Thyroid gland (tissue), 4 donors: ENCODE data around the gene ZAR1. TPM values are rescaled to one million over a fixed set of nuclear protein-coding genes. Genes with fewer than 3 reads are reported as not detected.

Experiments used
- DNase-seq, 2 donors: peaks; one replicate each; pipeline ENCODE4 v3.0.0-alpha.2; 2019
- H3K27ac ChIP-seq, 3 donors: fragments of 200-600 bp; sonication (generic); 1 replicate in 2 of 3; 2 replicates in 1 of 3; pipeline ENCODE4 v1.5.1; 2016 to 2019; ENCODE audit warnings: mild to moderate bottlenecking in 1 of 3, moderate library complexity in 1 of 3
- H3K27me3 ChIP-seq: fragments of 200-600 bp; sonication (generic); one replicate; pipeline ENCODE4 v1.5.1; 2019
- H3K36me3 ChIP-seq, 2 donors: fragments of 200-600 bp; sonication (generic); one replicate each; pipeline ENCODE4 v1.5.1; 2016 to 2019
- H3K4me1 ChIP-seq, 2 donors: fragments of 200-600 bp; sonication (generic); one replicate each; pipeline ENCODE4 v1.5.1; 2017 to 2019
- H3K4me3 ChIP-seq, 3 donors: fragments of 200-600 bp; sonication (generic); replicated peaks in 1 of 3; 1 replicate in 2 of 3; 2 replicates in 1 of 3; pipeline ENCODE4 v1.5.1; 2016; ENCODE audit warnings: mild to moderate bottlenecking in 1 of 3
- H3K9me3 ChIP-seq: fragments of 200-600 bp; sonication (generic); one replicate; pipeline ENCODE4 v1.5.1; 2017
- CTCF ChIP-seq, 6 experiments: fragments of 200-600 bp in 3 of 6; fragments of 450-650 bp in 3 of 6; sonication (generic) in 3 of 6; IDR thresholded peaks; one replicate each; pipeline ENCODE4 v1.5.1; 2016 to 2019; ENCODE audit warnings: antibody characterized with exemption in 6 of 6, mild to moderate bottlenecking in 2 of 6, inconsistent platforms in 1 of 6, moderate library complexity in 1 of 6
- POLR2A ChIP-seq, 2 donors: fragments of 450-650 bp; IDR thresholded peaks; one replicate each; pipeline ENCODE4 v1.6.1; 2017; ENCODE audit warnings: antibody characterized with exemption in 2 of 2, mild to moderate bottlenecking in 2 of 2, moderate library complexity in 1 of 2
- WGBS, 2 donors: methylation state at CpG; one replicate each; pipeline ENCODE4 v1.1.5; 2017; 5-methylcytosine and 5-hydroxymethylcytosine counted together
- intact Hi-C: fragments of 100-400 bp; cut with DNase I; formaldehyde crosslinking; loops from one replicate; pipeline ENCODE4 v1.15.1; 2023
- total RNA-seq, 4 donors: library from RNA; depleted of rRNA; stranded (reverse); fragments of >200 nt; gene quantifications; one replicate each; pipeline ENCODE4 v1.2.3, GENCODE V29; 2016

Gene ZAR1
- total RNA-seq, 4 donors from 2014 or later: not detected

DNA sequence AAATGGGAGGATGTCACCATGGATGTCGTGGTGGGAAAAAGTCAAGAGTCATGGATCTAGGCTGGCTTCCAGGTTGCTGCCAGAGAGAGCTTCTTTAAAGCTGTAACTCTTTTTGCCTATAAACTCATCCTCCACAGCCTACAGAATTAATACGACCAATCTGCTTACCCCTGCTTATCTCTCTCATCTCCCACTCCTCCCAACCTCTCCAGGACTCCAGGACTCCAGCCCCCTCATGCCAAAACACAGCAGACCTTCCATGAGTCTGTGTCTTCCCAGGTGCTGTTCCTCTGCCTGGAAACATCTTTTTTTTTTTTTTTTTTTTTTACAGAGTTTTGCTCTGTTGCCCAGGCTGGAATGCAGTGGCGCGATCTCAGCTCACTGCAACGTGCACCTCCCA is 22.2 kb upstream of the ZAR1 start:
- H3K9me3 ChIP-seq: no peaks in the 10 kb centered on the region
- no peak for DNase-seq
- H3K36me3 ChIP-seq: no peaks in the 10 kb centered on the region
- H3K27ac ChIP-seq: no peak overlapping the region
- no peaks in the 10 kb centered on the region for H3K27me3 ChIP-seq
- H3K4me1 ChIP-seq: no peaks in the 10 kb centered on the region
- 79 to 88% methylated on average over 4 to 5 of the region's 5 CpGs for WGBS, 2 donors
- no peak overlapping the region for H3K4me3 ChIP-seq
- intact Hi-C loops: no loop called here
- TF ChIP-seq POLR2A (IDR thresholded peaks at IDR 0.05) (no peak), CTCF (IDR thresholded peaks at IDR 0.05) (no peak)

GRCh38 chr4:48470137-48470536 is 19.9 kb upstream of the ZAR1 start:
- Histone ChIP-seq H3K9me3 (no peaks in the 10 kb centered on the region), H3K4me3 (no peak overlapping the region), H3K27me3 (no peaks in the 10 kb centered on the region), H3K4me1 (no peaks in the 10 kb centered on the region), H3K27ac (no peak overlapping the region), H3K36me3 (no peaks in the 10 kb centered on the region)
- intact Hi-C loops: no loop called here
- DNase-seq: no peak
- WGBS, 2 donors: 82 to 89% methylated on average over 1 of the region's 1 CpG
- TF ChIP-seq POLR2A (IDR thresholded peaks at IDR 0.05) (no peak), CTCF (IDR thresholded peaks at IDR 0.05) (no peak)

GRCh38 chr4:48470570-48470969 is 19.5 kb upstream of the ZAR1 start:
- Histone ChIP-seq H3K27ac (no peak overlapping the region), H3K36me3 (no peaks in the 10 kb centered on the region), H3K27me3 (no peaks in the 10 kb centered on the region), H3K9me3 (no peaks in the 10 kb centered on the region), H3K4me3 (no peak overlapping the region), H3K4me1 (no peaks in the 10 kb centered on the region)
- TF ChIP-seq CTCF (IDR thresholded peaks at IDR 0.05) (no peak), POLR2A (IDR thresholded peaks at IDR 0.05) (no peak)
- intact Hi-C loops: no loop called here
- no peak for DNase-seq
- 41 to 43% methylated on average over 2 of the region's 2 CpGs for WGBS, 2 donors

GRCh38 chr4:48472794-48473193 is 17.3 kb upstream of the ZAR1 start:
- Histone ChIP-seq H3K27me3 (no peaks in the 10 kb centered on the region), H3K4me3 (no peak overlapping the region), H3K9me3 (no peaks in the 10 kb centered on the region), H3K27ac (no peak overlapping the region), H3K4me1 (no peaks in the 10 kb centered on the region), H3K36me3 (no peaks in the 10 kb centered on the region)
- no peak for DNase-seq
- intact Hi-C loops: no loop called here
- WGBS, 2 donors: 87 to 93% methylated on average over 1 of the region's 1 CpG
- no peak for TF ChIP-seq POLR2A (IDR thresholded peaks at IDR 0.05)
- TF ChIP-seq CTCF (IDR thresholded peaks at IDR 0.05): no peak

DNA sequence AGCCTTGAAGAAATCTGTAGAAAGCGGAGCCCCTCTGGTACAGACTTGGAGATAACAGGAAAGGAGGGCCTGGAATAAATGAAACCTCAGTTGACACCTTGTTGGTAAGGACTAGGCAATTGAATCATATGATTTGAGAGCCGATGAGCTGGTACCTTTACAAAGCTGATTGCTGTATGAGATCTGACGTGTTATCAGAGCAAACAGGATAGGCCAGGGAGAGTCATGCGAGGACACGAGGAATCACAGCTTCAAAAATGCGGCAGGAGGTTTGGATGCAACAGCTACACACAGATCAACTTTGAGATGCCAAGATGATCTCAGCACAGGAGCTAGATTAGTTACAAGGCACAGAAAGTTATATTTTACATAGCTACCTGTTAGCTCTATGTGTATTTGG is 14.3 kb upstream of the ZAR1 start:
- Histone ChIP-seq H3K27me3 (no peaks in the 10 kb centered on the region), H3K4me1 (no peaks in the 10 kb centered on the region), H3K9me3 (no peaks in the 10 kb centered on the region), H3K36me3 (no peaks in the 10 kb centered on the region), H3K4me3 (no peak overlapping the region), H3K27ac (no peak overlapping the region)
- DNase-seq: no peak
- intact Hi-C loops: no loop called here
- WGBS, 2 donors: 94% methylated on average over 6 of the region's 6 CpGs
- TF ChIP-seq POLR2A (IDR thresholded peaks at IDR 0.05): no peak
- no peak for TF ChIP-seq CTCF (IDR thresholded peaks at IDR 0.05)
